Measurements from ENCODE around the gene HAAO. TPM values are rescaled to one million over a fixed set of nuclear protein-coding genes. Genes with fewer than 3 reads are reported as not detected.
"Not testable (repeated sequence)": the region's sequence is repeated elsewhere in the genome, so short reads cannot be mapped to it uniquely, and the experiment has no call there.

HAAO gene
- polyA plus RNA-seq, 4 donors, result 23.8 to 147 (median 44.8) TPM

DNA sequence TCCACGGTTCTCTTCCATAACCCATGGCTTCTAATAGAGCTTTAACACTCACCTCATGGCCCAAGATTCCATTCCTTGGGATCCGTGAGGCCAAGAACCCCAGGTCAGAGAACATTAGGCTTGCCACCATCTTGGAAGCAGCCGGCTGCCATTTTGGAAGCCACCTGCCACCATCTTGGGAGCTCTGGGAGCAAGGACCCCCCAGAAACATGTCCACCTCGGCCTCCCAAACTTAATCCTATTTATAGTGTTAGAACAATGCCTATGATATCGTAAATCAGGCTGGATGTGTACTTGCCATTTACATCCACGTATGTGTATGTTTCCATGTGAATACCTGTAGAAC is 39.9 kb upstream of the HAAO start:
- FAIRE-seq (no peak), DNase-seq (no peak)
- WGBS, 3 donors, result 81 to 94% (median 89%) methylated on average over 6 of the region's 6 CpGs
- Histone ChIP-seq H3K9me3 (ENCODE audit: control insufficient read depth in 2 of 2, insufficient read depth in 1 of 2, low read depth in 1 of 2, low read length in 1 of 2) (peaks cover 0 to 2% of the 10 kb centered on the region in 2 donors), H3K4me1 (ENCODE audit: control insufficient read depth in 3 of 3, insufficient read depth in 2 of 3, low read depth in 1 of 3, low read length in 2 of 3) (peaks cover 0 to 10% (median 3%) of the 10 kb centered on the region in 3 donors), H3K4me3 (ENCODE audit: low read depth in 1 of 3, low read length in 3 of 3) (no peak overlapping the region), H3K27me3 (ENCODE audit: control insufficient read depth in 3 of 3, insufficient read depth in 3 of 3, low read length in 3 of 3) (no peaks in the 10 kb centered on the region), H3K36me3 (ENCODE audit: control insufficient read depth in 3 of 3, insufficient read depth in 2 of 3, low read depth in 1 of 3, low read length in 3 of 3) (no peaks in the 10 kb centered on the region), H3K27ac (ENCODE audit: low read depth in 1 of 3, low read length in 2 of 3) (no peak overlapping the region)

DNA sequence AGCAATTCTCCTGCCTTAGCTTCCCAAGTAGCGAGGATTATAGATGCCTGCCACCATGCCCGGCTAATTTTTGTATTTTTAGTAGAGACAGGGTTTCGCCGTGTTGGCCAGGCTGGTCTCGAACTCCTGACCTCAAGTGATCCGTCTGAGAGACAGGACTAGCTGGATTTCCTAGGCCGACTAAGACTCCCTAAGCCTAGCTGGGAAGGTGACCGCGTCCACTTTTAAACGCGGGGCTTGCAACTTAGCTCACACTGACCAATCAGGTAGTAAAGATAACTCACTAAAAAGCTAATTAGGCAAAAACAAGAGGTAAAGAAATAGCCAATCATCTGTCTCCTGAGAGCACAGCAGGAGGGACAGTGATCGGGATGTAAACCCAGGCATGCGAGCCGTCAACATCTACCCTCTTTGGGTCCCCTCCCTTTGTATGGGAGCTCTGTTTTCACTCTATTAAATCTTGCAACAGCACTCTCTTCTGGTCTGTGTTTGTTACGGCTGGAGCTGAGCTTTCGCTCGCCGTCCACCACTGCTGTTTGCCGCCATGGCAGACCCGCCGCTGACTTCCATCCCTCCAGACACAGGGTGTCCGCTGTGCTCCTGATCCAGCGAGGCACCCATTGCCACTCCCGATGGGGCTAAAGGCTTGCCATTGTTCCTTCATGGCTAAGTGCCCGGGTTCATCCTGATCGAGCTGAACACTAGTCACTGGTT is 39.3 kb upstream of the HAAO start:
- WGBS, 3 donors, result 91 to 95% (median 92%) methylated on average over 26 of the region's 26 CpGs
- peaks cover 0 to 10% (median 3%) of the 10 kb centered on the region in 3 donors for H3K4me1 ChIP-seq (ENCODE audit: control insufficient read depth in 3 of 3, insufficient read depth in 2 of 3, low read depth in 1 of 3, low read length in 2 of 3)
- H3K4me3 ChIP-seq (ENCODE audit: low read depth in 1 of 3, low read length in 3 of 3); H3K27me3 ChIP-seq (ENCODE audit: control insufficient read depth in 3 of 3, insufficient read depth in 3 of 3, low read length in 3 of 3); H3K9me3 ChIP-seq (ENCODE audit: control insufficient read depth in 2 of 2, insufficient read depth in 1 of 2, low read depth in 1 of 2, low read length in 1 of 2); DNase-seq; FAIRE-seq; H3K36me3 ChIP-seq (ENCODE audit: control insufficient read depth in 3 of 3, insufficient read depth in 2 of 3, low read depth in 1 of 3, low read length in 3 of 3); H3K27ac ChIP-seq (ENCODE audit: low read depth in 1 of 3, low read length in 2 of 3): not testable (repeated sequence)

DNA sequence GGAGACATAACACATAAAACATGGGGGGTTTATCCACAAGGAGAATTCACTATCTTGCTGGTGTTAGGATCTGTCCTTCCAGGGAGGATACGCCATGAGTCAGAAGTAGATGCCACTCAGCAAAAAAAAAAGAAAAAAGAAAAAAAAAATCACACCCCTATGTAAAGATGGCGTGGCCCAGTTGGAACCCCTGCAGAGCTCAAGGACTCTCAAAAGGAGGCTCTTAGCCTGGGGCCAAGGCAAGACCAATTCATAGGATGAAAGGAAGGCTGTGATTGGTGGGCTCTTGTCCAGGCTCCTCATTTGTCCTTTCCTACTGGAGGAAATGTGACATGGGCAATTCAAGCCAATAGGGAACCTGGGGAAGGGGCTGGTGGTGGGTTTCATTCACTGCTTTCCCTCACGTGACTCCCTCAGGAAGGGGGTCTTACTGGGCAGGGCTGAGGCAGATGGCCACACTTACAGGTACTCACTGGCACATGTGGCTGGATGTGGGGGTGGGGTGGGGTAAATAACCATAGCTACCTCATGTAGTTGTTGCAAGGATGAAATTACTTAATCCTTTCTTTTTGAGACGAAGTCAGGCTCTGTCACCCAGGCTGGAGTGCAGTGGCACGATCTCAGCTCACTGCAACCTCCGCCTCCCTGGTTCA is 38.7 kb upstream of the HAAO start:
- no peak overlapping the region for H3K4me3 ChIP-seq (ENCODE audit: low read depth in 1 of 3, low read length in 3 of 3)
- H3K4me1 ChIP-seq (ENCODE audit: control insufficient read depth in 3 of 3, insufficient read depth in 2 of 3, low read depth in 1 of 3, low read length in 2 of 3), result peaks cover 0 to 10% (median 0%) of the 10 kb centered on the region in 3 donors
- H3K9me3 ChIP-seq (ENCODE audit: control insufficient read depth in 2 of 2, insufficient read depth in 1 of 2, low read depth in 1 of 2, low read length in 1 of 2), result no peaks in the 10 kb centered on the region
- H3K36me3 ChIP-seq (ENCODE audit: control insufficient read depth in 3 of 3, insufficient read depth in 2 of 3, low read depth in 1 of 3, low read length in 3 of 3), result no peaks in the 10 kb centered on the region
- 89 to 95% (median 94%) methylated on average over 6 of the region's 6 CpGs for WGBS, 3 donors
- no peaks in the 10 kb centered on the region for H3K27me3 ChIP-seq (ENCODE audit: control insufficient read depth in 3 of 3, insufficient read depth in 3 of 3, low read length in 3 of 3)
- DNase-seq (no peak), FAIRE-seq (no peak)
- no peak overlapping the region for H3K27ac ChIP-seq (ENCODE audit: low read depth in 1 of 3, low read length in 2 of 3)

DNA sequence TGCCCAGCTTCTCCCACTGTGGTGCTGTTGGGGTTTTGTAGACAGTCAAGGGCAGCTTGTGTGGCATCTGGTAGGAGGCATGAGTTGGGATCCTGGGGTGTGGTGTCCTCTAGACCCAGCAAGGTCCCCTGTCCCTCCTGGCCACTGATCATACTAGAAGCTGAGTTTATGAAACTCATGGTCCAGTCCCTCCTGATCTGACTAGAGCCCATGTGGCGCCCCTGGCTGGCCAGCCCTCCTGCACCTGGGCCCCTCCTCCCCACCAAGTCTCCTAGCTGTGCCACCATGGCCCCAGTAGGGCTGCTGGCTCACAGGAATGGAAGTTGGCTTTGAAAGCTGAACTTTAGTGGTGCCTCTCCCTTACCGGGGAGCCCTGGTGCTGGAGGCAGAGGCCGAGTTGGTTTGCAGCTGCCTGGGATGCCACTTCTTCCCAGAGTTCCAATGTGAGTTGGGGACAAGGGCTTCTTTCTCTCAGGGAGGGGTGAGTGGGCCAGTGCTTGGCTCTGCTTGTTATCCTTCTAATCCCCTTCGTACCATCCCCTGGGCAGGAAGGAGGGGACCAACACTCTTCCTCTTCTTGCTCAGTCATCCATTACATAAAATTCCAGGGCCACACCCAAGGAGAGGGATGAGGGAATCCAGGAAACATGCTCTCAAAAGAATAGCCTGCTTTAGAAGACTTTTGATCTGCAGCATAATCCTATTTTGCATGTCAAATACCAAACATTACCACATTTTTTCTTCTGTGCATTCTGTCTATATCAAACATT is 37.5 kb upstream of the HAAO start:
- no peaks in the 10 kb centered on the region for H3K27me3 ChIP-seq (ENCODE audit: control insufficient read depth in 3 of 3, insufficient read depth in 3 of 3, low read length in 3 of 3)
- FAIRE-seq, result no peak
- H3K4me3 ChIP-seq (ENCODE audit: low read depth in 1 of 3, low read length in 3 of 3), result no peak overlapping the region
- WGBS, 3 donors, result 73 to 78% (median 77%) methylated on average over 4 of the region's 4 CpGs
- no peaks in the 10 kb centered on the region for H3K36me3 ChIP-seq (ENCODE audit: control insufficient read depth in 3 of 3, insufficient read depth in 2 of 3, low read depth in 1 of 3, low read length in 3 of 3)
- H3K27ac ChIP-seq (ENCODE audit: low read depth in 1 of 3, low read length in 2 of 3), result peak overlapping the region in 1 of 3 donors; percentile 49
- no peak for DNase-seq
- no peaks in the 10 kb centered on the region for H3K9me3 ChIP-seq (ENCODE audit: control insufficient read depth in 2 of 2, insufficient read depth in 1 of 2, low read depth in 1 of 2, low read length in 1 of 2)
- peaks cover 0 to 10% (median 0%) of the 10 kb centered on the region in 3 donors for H3K4me1 ChIP-seq (ENCODE audit: control insufficient read depth in 3 of 3, insufficient read depth in 2 of 3, low read depth in 1 of 3, low read length in 2 of 3)

GRCh38 chr2:42828487-42829425 is 36.4 kb upstream of the HAAO start:
- DNase-seq, result peak; percentile 64 to 81
- Histone ChIP-seq H3K4me1 (ENCODE audit: control insufficient read depth in 3 of 3, insufficient read depth in 2 of 3, low read depth in 1 of 3, low read length in 2 of 3) (peaks cover 0 to 10% (median 0%) of the 10 kb centered on the region in 3 donors), H3K9me3 (ENCODE audit: control insufficient read depth in 2 of 2, insufficient read depth in 1 of 2, low read depth in 1 of 2, low read length in 1 of 2) (no peaks in the 10 kb centered on the region), H3K36me3 (ENCODE audit: control insufficient read depth in 3 of 3, insufficient read depth in 2 of 3, low read depth in 1 of 3, low read length in 3 of 3) (no peaks in the 10 kb centered on the region), H3K27me3 (ENCODE audit: control insufficient read depth in 3 of 3, insufficient read depth in 3 of 3, low read length in 3 of 3) (no peaks in the 10 kb centered on the region), H3K27ac (ENCODE audit: low read depth in 1 of 3, low read length in 2 of 3) (peak overlapping the region in 1 of 3 donors; percentile 32), H3K4me3 (ENCODE audit: low read depth in 1 of 3, low read length in 3 of 3) (no peak overlapping the region)
- no peak for FAIRE-seq
- WGBS, 3 donors, result 24 to 31% (median 30%) methylated on average over 12 of the region's 12 CpGs

DNA sequence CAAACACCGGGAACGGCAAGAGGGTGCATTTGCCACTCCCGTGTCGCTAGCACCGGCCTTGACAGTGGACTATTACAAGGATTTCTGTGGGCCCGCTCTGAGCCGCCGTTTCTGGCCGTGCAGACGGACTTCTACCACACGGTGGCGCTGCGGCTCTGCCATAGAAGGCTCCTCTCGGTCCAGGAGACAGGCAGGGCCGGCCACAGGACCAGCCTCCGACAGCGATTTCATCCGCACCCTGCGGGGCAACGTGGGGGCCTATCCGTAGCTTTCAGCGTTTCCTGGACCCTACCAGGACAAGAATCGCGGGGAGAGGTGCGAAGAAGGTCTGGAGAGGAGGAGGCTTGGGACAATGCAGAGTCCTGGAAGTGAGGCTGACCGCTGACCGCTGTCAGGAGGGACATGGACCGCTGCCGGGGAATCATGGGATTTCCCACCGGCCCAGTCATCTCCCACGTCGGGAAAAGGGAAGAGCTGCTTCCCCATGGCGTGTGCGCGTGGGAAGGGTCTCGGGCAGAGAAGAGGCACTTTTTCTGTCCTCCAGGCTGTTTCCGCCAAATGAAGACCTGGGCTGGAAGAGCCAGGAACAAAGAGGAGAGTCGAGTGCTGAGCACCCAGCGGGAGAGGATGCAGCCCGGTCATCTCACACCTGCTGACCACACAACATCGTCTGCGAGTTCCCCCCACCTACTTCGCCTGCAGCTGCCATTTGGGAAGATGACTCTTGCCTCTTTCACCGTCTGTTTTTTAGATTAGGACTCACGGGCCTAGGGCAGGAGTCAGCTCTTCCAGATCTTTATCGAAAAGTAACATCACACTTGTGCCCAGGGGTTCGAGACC is 35.5 kb upstream of the HAAO start:
- DNase-seq (peak; percentile 79 to 88), FAIRE-seq (no peak)
- no peaks in the 10 kb centered on the region for H3K9me3 ChIP-seq (ENCODE audit: control insufficient read depth in 2 of 2, insufficient read depth in 1 of 2, low read depth in 1 of 2, low read length in 1 of 2)
- peak overlapping the region in 1 of 3 donors; percentile 22 for H3K4me3 ChIP-seq (ENCODE audit: low read depth in 1 of 3, low read length in 3 of 3)
- H3K27me3 ChIP-seq (ENCODE audit: control insufficient read depth in 3 of 3, insufficient read depth in 3 of 3, low read length in 3 of 3), result no peaks in the 10 kb centered on the region
- peak overlapping the region in 1 of 3 donors; percentile 35 for H3K27ac ChIP-seq (ENCODE audit: low read depth in 1 of 3, low read length in 2 of 3)
- 27 to 31% (median 30%) methylated on average over 44 to 47 of the region's 47 CpGs for WGBS, 3 donors
- H3K4me1 ChIP-seq (ENCODE audit: control insufficient read depth in 3 of 3, insufficient read depth in 2 of 3, low read depth in 1 of 3, low read length in 2 of 3), result peaks cover 0 to 10% (median 0%) of the 10 kb centered on the region in 3 donors
- H3K36me3 ChIP-seq (ENCODE audit: control insufficient read depth in 3 of 3, insufficient read depth in 2 of 3, low read depth in 1 of 3, low read length in 3 of 3), result no peaks in the 10 kb centered on the region

DNA sequence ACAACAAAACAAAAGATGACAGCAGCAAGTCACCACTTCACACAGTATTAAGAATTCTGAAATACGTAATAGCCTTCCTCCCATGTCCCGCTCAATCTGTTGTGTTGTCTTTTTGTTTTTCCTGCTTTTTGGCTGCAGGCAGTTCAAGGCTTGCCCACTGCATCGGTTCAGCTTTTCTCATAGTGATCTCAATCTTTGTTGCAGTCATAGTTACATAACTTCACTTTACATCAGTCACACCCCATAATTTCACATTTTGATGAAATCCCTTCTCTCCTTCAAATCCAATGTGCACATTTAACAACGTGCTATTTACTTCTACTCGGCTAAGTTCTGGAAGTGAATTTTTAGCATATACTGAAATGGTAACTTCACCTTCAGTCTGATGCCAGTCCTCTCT is 33.8 kb upstream of the HAAO start:
- FAIRE-seq, result no peak
- H3K4me3 ChIP-seq (ENCODE audit: low read depth in 1 of 3, low read length in 3 of 3), result no peak overlapping the region
- 87 to 91% (median 90%) methylated on average over 5 of the region's 5 CpGs for WGBS, 3 donors

More for the DNA sequence above, 33.8 kb upstream of the HAAO start:
- no peak for DNase-seq
- no peaks in the 10 kb centered on the region for H3K36me3 ChIP-seq (ENCODE audit: control insufficient read depth in 3 of 3, insufficient read depth in 2 of 3, low read depth in 1 of 3, low read length in 3 of 3)
- H3K27me3 ChIP-seq (ENCODE audit: control insufficient read depth in 3 of 3, insufficient read depth in 3 of 3, low read length in 3 of 3), result no peaks in the 10 kb centered on the region
- no peaks in the 10 kb centered on the region for H3K9me3 ChIP-seq (ENCODE audit: control insufficient read depth in 2 of 2, insufficient read depth in 1 of 2, low read depth in 1 of 2, low read length in 1 of 2)
- no peak overlapping the region for H3K27ac ChIP-seq (ENCODE audit: low read depth in 1 of 3, low read length in 2 of 3)
- peaks cover 0 to 10% (median 0%) of the 10 kb centered on the region in 3 donors for H3K4me1 ChIP-seq (ENCODE audit: control insufficient read depth in 3 of 3, insufficient read depth in 2 of 3, low read depth in 1 of 3, low read length in 2 of 3)
